Measurements from ENCODE around the gene TBR1. TPM values are rescaled to one million over a fixed set of nuclear protein-coding genes. Genes with fewer than 3 reads are reported as not detected.

TBR1 gene
- total and polyA plus RNA-seq, 2 experiments from 2014 or later = 0.48 TPM; not detected in 1

GRCh38 chr2:161426922-161427663 is 11.0 kb downstream of the TBR1 start:
- Histone ChIP-seq H3K9me3 (ENCODE audit: low read depth) (no peaks in the 10 kb centered on the region), H3K4me3 (no peak overlapping the region), H3K27ac (no peak overlapping the region), H3K4me1 (ENCODE audit: low read depth) (no peaks in the 10 kb centered on the region), H3K36me3 (no peaks in the 10 kb centered on the region), H3K27me3 (peaks cover 88% of the 10 kb centered on the region)
- DNase-seq (ENCODE audit: low read depth in 1 of 2, low spot score in 1 of 2) = no peak
- TF ChIP-seq CTCF (IDR thresholded peaks at IDR 0.05; ENCODE audit: low read depth, low read length) = no peak

- H3K4me1 ChIP-seq (ENCODE audit: low read depth) = no peaks in the 10 kb centered on the region
- H3K27me3 ChIP-seq = peaks cover 79% of the 10 kb centered on the region
- no peak for TF ChIP-seq CTCF (IDR thresholded peaks at IDR 0.05; ENCODE audit: low read depth, low read length)
- no peak overlapping the region for H3K4me3 ChIP-seq
- H3K36me3 ChIP-seq = no peaks in the 10 kb centered on the region
- no peaks in the 10 kb centered on the region for H3K9me3 ChIP-seq (ENCODE audit: low read depth)
- no peak for DNase-seq (ENCODE audit: low read depth in 1 of 2, low spot score in 1 of 2)
- no peak overlapping the region for H3K27ac ChIP-seq
Observed at GRCh38 chr2:161427664-161428587, 11.8 kb downstream of the TBR1 start.

GRCh38 chr2:161430386-161430785 is 14.3 kb downstream of the TBR1 start:
- H3K9me3 ChIP-seq (ENCODE audit: low read depth) = no peaks in the 10 kb centered on the region
- H3K27me3 ChIP-seq = peaks cover 55% of the 10 kb centered on the region
- no peak for TF ChIP-seq CTCF (IDR thresholded peaks at IDR 0.05; ENCODE audit: low read depth, low read length)
- no peaks in the 10 kb centered on the region for H3K36me3 ChIP-seq
- no peak overlapping the region for H3K27ac ChIP-seq
- no peak overlapping the region for H3K4me3 ChIP-seq
- no peak for DNase-seq (ENCODE audit: low read depth in 1 of 2, low spot score in 1 of 2)
- no peaks in the 10 kb centered on the region for H3K4me1 ChIP-seq (ENCODE audit: low read depth)

GRCh38 chr2:161432107-161432506 is 16.0 kb downstream of the TBR1 start:
- no peaks in the 10 kb centered on the region for H3K9me3 ChIP-seq (ENCODE audit: low read depth)
- peaks cover 37% of the 10 kb centered on the region for H3K27me3 ChIP-seq
- no peak for TF ChIP-seq CTCF (IDR thresholded peaks at IDR 0.05; ENCODE audit: low read depth, low read length)
- no peaks in the 10 kb centered on the region for H3K36me3 ChIP-seq
- H3K4me3 ChIP-seq = no peak overlapping the region
- H3K4me1 ChIP-seq (ENCODE audit: low read depth) = no peaks in the 10 kb centered on the region
- no peak for DNase-seq (ENCODE audit: low read depth in 1 of 2, low spot score in 1 of 2)
- no peak overlapping the region for H3K27ac ChIP-seq

- DNase-seq (ENCODE audit: low read depth in 1 of 2, low spot score in 1 of 2) = no peak
- Histone ChIP-seq H3K4me3 (no peak overlapping the region), H3K4me1 (ENCODE audit: low read depth) (no peaks in the 10 kb centered on the region), H3K27me3 (peaks cover 17% of the 10 kb centered on the region), H3K9me3 (ENCODE audit: low read depth) (no peaks in the 10 kb centered on the region), H3K27ac (no peak overlapping the region), H3K36me3 (no peaks in the 10 kb centered on the region)
- no peak for TF ChIP-seq CTCF (IDR thresholded peaks at IDR 0.05; ENCODE audit: low read depth, low read length)
Observed at GRCh38 chr2:161434118-161434517, 18.0 kb downstream of the TBR1 start.

Measured in cardiac muscle cell (in vitro differentiated cells and primary cell).